Measurements from ENCODE around the gene MYO10.

The MYO10 gene

GRCh38 chr5:16901021-16901644 lies 35.0 kb downstream of the MYO10 start:
- DNase-seq (ENCODE audit: insufficient read length, low spot score) (no peak), FAIRE-seq (no peak)
- no peak for TF ChIP-seq CTCF (IDR thresholded peaks at IDR 0.05; ENCODE audit: insufficient read depth, missing control alignments)

DNA sequence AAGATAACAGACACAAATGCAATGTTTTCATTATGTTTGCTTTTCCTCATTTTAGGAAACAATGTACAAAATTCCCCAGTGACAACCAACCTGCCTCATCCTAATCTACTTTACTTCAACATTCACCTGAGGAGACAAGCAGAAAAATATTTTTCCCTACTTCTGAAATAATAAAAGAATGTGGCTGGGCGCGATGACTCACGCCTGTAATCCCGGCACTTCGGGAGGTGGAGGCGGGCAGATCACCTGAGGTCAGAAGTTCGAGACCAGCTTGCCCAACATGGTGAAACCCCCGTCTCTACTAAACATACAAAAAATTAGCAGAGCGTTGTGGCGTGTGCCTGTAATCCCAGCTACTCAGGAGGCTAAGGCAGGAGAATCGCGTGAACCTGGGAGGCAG lies 36.9 kb downstream of the MYO10 start:
- FAIRE-seq = no peak
- no peak for DNase-seq (ENCODE audit: insufficient read length, low spot score)
- TF ChIP-seq CTCF (IDR thresholded peaks at IDR 0.05; ENCODE audit: insufficient read depth, missing control alignments) = no peak

- FAIRE-seq = no peak
- no peak for TF ChIP-seq CTCF (IDR thresholded peaks at IDR 0.05; ENCODE audit: insufficient read depth, missing control alignments)
- no peak for DNase-seq (ENCODE audit: insufficient read length, low spot score)
These were observed 38.3 kb downstream of the MYO10 start for GRCh38 chr5:16897800-16898199.

DNA sequence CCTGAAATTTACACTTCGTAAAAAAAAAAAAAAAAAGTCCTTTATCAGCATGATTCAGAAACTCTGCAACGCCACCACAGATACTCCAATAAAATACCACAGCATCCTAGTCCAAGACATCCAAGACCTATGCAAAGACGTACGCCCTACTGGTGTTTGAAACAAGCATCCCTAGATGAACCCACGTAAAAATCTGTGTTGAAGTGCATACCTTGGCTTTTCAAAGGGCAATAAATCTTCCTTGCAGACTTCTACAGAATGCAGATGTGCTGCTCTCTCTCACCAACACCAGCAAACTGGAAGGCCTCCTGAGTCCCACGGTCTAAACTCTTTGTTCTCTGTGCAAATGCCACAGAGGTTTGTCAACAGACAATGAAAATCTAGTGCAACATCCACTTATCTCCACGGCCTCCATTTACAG lies 38.8 kb downstream of the MYO10 start:
- FAIRE-seq = no peak
- TF ChIP-seq CTCF (IDR thresholded peaks at IDR 0.05; ENCODE audit: insufficient read depth, missing control alignments) = no peak
- no peak for DNase-seq (ENCODE audit: insufficient read length, low spot score)

DNA sequence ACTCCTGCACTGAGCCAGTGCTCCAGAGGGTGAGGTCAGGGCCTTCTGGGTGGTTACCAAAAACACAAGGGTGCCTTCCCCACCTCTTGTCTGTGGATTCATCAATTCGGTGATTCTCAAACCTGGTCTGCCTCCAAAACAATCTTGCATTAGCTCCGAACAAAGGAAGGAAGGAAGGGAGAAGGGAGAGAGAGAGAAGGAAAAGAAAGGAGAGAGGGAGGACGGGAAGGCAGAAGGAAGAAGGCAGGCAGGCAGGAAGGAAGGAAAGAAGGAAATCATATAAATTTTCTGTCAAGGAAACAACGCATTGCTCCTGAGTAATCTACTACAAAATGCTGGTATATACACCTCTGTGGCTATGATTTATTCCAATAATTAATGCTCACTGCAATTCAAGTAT lies 39.3 kb downstream of the MYO10 start:
- DNase-seq (ENCODE audit: insufficient read length, low spot score) (no peak), FAIRE-seq (no peak)
- TF ChIP-seq CTCF (IDR thresholded peaks at IDR 0.05; ENCODE audit: insufficient read depth, missing control alignments) = no peak

DNA sequence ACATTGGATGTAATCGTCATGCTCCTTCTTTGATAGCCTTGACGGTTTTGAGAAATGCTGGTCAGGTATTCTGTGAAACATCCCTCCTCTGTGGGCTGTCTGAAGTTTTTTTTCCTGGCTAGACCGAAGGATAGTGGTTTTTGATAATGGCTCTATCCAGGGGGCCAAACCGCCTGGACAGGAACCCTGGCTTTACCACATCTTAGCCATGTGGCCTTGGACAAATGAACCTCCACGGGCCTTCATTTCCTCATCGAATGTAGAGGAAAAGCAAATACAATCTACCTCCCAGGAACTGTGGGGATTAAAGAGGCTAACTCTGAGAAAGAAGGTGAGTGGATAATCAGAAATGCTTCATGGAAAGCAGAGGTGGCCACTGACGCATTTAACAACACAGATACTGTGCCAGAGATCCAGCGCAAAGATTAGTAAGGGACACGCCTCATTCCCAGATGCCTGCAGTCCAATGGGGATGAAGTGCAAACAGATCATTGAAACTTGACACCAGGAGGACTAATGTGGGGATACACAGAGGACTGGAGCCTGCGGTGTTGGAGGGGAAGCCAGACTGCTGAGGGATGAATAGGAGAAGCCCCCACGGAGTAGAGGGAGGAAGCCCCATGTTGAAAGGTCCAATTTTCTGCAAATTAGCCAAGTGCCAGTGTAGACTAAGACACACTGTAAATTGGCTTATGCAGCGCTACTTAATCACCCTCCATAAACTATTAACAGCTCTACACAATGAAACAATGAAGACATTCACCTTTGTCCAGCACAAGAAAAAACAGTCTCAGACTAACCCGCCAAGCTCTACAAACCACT lies 41.6 kb downstream of the MYO10 start:
- FAIRE-seq = no peak

More for the DNA sequence above, 41.6 kb downstream of the MYO10 start:
- DNase-seq (ENCODE audit: insufficient read length, low spot score) = no peak
- TF ChIP-seq CTCF (IDR thresholded peaks at IDR 0.05; ENCODE audit: insufficient read depth, missing control alignments) = no peak

All from D721Med (cell line).